GM21526 (cell line): ENCODE results near the gene KLC1.

ENCODE experiments used
- ATAC-seq: cut with Tn5 transposase; IDR thresholded peaks from one replicate; pipeline ENCODE4 v1.9.1; 2021; ENCODE audit warnings: moderate library complexity; ENCODE audit not compliant: unreplicated experiment, low FRiP score

The KLC1 gene

DNA sequence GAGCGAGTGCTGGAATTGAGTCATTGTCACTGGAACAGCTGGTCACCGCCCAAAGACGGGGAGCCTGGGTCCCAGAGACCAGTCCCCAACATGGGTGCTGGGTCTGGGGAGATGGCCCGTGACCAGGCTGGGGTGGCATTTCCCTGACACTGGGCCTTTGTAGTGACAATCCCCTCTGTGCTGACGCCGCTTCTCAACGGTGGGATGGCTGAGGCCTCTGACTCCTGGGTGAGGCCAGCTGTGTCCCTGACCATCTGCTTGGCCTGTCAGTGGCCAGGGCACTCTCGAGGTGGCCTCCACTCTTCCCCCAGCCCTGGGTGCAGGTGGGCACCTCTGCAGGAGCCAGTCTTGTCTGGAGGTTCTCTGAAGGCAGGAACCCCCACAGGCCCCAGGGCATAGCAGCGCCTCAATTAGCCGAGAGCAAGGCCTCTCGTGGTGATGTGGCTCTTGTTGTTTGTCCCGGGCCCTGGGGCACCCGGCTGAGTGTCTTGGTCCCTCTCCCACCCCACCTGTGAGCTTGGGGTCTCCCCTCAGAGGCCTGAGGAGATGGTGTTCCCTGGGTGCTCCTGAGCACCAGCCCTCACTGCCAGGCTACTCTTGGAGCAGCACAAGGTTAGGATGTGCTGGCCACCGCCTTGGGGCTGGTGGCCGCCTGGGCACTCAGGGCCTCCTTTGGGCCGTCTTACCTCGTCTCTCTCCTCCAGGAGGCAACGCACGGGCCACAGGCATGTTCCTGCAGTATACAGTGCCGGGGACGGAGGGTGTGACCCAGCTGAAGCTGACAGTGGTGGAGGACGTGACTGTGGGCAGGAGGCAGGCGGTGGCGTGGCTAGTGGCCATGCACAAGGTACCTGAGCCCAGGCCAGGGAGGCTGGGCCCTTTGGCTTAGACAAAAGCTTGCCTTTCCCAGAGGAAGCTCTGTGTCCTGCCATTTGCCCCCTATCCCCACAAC is 103.2 kb downstream of the KLC1 start:
- no peak for ATAC-seq

DNA sequence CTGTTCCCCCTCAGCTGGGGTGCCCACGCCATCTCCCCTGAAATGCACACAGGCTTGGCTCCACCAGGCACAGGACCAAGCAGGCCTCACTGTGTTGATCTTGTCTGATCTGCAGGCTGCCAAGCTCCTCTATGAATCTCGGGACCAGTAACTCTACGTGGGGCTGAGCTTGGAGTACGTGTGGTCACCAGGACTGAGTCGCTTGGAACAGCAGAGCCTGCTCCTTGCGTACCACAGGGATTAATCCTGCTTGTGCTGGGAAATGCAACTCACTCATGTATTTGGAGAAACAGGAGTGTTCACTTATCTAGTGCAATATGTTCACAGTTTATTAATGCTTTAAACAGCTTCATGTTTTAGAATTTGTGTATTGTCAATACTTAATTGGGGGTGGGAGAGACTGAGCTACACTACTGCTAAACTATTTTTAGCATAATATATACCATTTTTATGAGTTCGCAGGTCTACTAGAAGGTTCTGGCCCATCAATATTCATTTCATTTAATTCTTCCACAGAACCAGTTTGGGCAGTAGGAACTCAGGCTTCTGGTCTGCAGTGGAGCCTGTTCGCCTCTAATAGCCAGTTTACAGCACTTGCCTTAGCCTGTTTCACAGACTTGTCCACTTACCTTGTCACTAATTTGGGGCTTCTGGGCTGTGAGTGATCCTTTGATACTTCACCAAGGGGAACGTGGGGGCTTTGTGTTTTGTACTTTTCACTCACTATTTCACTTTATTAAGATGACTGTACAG is 104.0 kb downstream of the KLC1 start:
- no peak for ATAC-seq

DNA sequence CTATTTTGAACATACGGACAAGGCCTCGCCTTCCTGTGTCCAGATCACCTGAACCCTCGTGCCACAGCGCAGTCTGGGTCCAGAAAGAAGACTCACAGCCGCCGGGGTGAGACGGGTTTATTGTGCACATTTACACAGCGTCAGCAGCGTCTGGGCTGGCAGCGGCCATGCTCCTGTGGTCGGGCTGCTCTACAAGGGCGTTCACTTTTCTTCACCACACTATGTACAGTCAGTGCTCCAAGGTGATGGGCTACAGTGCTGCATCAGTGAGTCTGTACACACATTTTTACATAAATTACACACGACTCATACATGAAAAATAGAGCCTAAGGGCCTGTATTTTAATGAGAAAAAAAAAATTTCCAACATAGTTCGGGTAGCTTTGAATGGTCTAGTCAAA is 104.6 kb downstream of the KLC1 start:
- no peak for ATAC-seq

DNA sequence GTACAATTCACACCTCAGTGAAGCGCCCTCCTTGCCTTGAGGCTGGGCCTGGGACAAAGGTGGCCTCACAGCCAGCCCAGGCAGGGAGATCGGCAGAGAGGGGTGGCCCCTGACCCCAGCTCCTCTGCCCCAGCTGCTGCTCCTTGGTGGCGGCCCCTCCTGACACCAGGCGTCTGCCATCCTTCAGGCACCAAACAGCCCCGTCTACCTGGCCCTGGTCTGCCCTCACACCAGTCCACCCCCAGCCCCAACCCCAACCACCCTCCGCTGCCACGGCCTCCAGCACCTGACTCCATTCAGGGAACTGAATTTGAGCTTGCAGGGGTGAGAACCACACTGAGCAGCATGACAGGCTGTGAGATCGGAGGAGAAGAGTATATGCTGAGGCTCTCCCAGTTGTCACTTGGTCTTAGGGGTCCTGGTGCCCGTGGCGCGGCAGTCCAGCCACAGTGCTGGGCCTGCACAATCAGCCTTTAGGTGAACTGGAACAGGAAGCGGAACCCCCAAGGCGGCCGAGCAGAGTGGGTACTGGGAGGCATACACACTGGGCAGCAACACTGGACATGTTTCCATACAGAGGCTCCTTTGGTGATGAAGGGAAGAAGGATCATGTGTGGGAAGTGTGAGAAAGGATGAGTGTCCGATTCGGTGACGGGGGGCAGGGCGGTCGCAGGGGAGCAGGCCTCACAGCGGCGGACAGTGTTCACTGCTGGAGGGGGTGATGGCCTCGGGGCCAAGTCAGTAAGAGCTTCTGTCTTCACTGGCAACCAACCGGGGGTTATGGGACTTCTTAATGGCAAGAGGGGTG is 105.3 kb downstream of the KLC1 start:
- ATAC-seq, result no peak

DNA sequence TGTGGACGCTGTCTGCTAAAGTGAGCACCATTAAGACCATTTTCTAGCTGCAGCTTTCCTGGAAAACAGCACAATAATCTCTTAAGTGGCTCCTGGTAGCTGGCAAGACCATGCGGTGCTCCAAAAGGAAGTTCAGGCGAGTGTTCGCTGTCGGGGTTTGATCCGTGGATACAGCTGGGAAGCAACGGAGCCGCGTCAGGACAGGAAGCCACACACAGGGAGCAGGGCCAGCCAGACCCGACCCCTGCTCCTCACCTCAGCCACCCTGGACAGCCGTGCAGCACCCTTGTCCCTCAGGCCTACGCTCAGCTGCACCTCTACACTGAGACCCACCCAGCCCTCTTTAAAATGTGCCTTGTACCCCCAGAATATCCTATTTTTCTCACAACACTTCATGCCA is 106.0 kb downstream of the KLC1 start:
- no peak for ATAC-seq

DNA sequence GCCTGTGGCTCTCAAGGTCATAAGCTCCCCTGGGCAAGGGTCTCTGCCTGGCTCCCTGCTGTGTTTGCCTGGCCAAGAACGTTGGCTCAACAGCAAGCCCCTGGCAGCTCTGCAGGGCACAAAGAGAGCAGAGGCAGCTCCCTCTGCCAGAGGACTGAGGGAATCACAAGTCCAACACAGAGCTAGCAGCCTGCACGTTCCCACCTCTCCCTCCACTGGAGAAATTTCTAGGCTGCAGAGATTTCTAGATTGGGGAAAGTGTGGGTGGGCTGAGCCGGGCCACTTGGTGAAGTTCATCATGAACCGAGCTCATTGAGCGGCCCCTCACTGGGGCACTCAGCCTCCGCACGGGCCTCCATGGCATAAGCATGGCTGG is 106.4 kb downstream of the KLC1 start:
- ATAC-seq, result no peak

DNA sequence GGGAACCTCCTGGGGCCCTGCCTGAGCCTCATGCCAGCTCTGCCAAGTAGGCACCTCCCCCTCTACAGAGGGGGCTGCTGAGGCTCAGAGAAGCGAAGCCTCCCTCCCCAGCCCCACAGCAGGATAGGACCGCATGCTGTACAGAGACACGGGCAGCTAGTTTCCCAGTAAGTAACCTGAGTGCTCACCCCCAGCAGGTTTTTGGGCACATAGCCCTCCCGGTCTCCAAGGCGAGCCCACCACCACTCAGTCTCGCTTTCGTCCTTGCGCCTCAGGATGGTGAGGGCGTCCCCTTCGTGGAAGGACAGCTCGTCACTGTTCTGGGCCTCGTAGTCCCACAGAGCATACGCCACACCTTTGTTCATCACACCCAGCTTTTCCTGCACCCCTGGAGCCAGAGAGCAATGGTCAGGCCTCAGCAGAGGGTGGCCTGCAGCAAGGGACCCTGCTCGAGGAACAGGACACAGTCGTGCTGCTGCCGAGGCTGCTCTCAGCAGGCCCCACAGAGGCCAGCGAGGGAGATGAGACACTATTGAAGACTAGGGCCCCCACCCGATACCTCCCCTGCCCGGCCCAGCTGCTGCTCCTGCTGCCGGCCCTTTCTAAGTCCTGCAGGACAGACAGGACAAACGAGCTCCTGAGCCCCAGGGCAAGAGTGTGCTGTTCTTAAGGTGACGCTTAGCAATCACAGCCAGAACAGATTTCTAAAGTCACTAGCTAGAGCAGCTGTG is 107.0 kb downstream of the KLC1 start:
- no peak for ATAC-seq

DNA sequence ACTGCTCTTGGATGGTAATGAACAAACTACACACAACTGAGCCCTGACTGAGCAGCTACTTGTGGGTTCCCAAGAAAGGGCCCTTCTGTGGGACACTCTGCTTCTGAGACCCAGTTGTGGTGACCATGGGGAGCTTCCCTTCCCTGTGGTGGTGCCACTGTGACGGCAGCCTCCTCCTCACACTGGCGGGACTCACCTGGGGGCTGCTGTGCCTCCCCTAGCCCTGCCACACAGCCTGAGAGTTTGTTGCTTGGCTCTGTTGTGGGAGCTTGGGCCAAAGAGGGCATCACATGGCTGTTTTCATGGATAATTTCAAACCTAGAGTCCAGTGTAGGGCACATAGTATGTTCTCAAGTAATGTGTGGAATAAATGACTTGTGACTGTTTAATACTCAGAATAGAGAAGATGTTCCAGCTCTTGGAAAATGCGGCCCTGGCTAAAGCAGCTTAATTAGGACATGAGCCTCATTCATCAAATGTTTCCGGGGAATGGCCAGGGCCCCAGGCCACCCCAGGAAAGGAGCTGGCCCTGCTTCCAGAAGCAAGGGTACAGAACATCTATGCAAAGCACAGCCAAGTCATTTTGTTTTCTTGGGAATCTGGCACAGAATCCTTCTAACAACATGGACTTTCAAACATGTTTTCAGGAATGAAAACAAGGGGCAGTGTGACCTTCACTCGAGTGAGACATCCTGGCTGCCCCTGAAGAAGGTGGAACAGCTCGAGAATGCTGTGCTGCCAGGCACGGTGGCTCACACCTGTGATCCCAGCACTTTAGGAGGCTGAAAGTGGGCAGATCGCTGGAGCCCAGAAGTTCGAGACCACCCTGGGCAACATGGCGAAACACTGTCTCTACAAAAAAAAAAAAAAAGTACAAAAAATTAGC is 107.8 kb downstream of the KLC1 start:
- no peak for ATAC-seq

DNA sequence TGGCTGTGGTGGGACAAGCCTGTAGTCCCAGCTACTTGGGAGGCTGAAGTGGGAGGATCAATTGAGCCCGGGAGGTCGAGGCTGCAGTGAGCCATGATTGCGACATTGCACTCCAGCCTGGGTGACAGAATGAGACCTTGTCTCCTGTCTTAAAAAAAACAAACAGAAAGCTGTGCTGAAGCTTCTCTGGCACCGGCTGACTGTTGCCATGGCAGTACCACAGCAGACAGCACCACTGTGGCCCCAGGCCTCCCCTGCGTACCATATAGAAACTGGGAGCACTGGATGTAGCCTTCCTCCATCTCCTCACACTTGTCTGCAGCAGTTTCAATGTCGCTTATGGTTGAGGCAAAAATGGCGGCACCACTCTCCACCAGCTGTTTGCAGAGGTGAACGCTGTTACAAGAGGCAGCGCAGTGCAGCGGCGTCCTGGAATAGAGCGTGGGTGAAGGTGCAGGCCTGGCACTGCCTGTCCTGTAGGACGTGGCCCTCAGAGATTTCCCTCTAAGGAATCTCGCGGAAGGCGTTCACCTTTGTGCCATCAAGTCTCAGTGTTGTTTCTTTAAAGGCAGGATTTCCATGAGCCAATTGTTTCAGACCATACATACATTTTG is 108.5 kb downstream of the KLC1 start:
- ATAC-seq, result no peak

DNA sequence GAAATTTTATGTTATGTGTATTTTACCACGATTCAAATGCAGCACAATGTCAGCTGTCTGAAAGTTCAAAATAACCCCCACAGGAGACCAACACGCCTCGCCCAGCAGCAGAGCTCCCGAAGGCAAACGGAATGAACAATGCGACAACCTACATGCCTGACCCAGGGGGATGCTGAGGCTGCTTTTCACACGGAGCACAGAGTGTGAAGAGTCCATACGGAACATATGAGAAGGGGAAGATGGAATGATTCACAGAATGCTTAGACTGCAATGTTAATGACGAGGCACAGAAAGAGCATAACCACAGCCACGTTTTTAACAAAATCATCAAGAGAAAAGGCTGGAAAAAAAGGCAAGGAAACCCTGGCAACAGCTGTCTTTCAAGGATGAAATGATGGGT is 109.2 kb downstream of the KLC1 start:
- ATAC-seq, result no peak

DNA sequence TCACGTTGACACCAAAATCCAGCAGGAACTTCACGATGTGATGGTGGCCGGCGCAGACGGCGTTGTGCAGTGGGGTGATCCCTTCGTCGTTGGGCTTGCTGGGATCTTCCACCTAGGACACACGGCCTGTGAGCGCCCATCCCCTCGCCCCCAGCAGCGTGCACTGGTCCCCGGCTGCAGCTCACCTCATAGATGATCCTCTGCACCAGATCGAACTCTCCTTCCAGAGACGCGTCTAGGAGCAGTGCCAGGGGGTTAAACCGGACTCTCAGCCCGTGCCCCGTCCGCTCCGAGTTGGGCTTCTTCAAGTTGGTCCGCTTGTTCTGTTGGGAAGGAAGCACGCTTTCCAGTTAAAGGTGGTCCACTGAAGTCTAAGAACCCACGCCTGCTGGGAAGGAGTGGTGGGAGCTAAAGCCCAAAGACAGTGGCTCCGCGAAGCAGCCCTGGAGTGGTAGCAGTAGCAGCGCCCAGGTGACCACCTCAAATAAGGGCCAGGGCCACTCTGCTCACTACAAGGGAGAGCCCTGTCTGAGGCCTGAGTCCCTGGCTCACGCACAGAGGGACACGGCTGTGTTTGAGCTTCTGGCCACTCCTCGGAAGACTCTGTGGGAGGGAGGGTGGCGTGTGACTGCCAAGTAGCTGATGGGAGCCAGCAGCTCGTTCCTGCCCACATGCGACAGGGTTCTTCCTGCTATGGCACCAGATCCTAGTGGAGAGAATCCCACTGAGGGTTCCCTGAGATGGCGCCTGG is 109.9 kb downstream of the KLC1 start:
- no peak for ATAC-seq

DNA sequence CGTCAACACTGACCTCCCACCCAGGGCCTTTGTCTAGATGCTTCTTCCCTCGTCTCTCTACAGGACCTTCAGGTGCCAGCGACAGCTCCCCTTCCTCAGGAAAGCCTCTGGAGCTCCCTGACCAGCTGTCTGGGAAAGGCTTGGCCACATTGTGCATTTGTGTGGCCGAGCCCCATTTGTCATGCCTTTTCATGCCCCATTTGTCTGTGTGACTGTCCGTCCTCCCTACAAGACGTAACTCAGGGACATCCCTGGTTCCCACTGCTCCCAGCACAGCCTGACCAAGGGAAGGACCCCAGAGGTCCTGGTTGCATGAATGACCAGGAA is 110.4 kb downstream of the KLC1 start:
- no peak for ATAC-seq

DNA sequence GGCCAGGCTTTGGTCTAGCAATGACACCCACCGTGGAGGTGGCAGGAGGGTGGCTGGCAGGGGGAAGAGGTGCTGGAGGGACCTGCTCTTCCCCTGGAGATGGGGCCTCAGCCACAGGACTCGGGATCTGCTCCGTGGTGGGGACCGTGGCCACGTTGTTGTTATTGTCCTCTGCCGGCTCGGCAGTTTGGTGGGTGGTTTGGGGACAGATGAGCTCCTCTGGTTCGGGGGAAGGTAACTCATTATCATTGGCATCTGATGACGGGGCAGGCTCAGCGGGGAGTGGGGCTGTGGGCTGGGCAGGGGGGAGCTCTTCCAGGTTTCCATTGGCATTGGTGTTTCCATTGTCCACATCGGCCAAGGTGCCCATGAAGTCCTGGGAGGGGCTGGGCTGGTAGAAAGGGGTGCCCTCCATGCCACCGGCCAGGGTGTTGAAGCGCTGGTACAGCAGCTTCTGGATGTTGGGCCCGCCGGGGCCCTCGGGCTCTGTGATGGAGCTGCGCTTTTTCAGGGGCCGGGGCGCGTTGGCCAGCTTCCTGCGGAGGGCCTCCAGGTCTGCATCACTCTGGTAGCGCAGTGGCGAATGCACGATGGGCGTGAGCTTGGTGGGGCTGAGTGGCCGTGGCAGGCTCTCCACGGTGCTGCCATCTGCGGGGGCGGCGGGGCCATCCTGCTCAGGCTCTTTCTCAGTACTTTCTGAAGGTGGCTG is 110.9 kb downstream of the KLC1 start:
- ATAC-seq, result no peak

DNA sequence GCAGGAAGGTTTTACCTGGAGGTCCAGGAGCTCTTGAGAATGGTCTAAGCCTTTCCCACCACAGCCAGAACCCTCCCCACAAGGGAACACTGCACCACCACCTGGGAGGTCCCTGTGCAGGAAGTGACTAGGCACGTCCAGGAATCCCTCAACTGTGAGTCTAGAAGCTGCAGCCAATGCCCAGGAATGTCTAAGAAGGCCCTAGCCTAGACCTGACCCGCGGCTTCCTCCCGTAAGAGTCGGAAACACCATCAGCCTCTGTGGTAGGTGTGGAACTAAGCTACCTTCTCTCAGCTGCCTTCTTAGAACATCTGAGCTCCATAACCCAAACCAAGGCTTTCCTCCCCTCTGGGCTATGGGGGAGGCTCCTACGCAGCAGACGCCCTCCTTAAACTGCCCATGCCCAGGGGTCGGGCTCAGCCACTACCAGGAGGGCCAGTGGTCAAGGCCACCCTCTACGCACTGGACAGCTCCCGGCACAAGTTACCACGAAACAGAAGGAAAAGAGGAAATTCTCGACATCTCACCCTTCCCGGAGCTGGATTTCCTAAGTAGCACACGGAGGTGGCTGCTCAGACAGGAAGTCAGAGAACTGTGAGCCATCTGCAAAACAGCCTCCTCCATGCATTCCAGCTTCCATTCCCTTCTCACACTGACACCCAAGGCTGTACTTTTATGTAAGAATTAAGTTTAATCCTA is 112.1 kb downstream of the KLC1 start:
- no peak for ATAC-seq

DNA sequence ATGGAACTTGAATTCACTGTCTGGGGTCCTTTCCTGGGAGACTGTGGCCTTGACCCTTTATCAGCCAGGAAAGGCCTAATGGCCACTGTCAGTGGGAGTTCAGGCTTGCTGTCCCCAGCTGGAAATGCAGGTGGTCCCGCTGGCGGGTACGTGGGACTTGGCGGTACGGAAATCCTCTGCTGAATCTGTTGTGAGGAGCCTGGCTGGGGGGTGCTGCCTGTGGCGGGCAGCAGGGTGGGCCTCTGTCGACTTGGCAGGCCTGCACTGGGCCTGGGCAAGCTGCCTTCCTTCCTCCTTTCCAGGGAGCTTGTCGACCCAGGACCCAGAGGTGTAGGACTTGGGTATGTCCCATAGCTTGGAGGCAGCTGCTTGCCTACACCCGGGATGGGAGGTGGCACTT is 112.9 kb downstream of the KLC1 start:
- no peak for ATAC-seq

DNA sequence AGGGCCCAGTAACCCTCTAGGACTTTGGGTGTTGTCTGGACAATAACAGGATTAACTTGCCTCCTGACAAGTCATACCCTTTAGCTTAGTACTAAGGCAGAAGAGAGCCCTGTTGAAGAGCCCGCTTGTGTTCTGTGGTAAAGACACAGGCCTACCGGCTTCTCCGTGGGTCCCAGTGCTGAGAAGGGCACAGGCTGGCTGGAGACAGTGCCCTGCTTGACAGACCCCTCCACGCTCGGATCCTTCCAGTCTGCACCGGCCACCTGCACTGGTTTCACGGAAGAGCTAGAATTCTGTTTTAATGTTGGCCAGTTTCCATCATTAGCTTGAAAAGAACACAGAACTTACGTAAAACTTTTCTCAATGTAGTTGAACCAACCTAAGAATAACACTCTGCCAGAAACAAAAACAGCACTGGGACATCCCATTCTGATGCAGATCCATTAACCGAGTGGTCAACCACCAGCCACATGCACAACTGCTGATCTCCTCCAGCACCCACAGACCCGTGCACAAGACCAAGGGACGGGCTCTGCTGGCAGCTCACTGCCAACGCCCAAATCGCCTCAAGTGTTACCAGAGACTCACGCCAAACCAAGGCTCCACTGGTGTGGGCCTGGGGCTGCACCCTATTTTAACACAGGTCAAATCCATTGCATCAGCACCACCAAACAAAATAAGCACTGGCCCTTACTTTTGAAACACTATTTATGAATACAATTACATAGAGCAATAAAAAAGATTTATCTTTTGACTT is 113.7 kb downstream of the KLC1 start:
- no peak for ATAC-seq

DNA sequence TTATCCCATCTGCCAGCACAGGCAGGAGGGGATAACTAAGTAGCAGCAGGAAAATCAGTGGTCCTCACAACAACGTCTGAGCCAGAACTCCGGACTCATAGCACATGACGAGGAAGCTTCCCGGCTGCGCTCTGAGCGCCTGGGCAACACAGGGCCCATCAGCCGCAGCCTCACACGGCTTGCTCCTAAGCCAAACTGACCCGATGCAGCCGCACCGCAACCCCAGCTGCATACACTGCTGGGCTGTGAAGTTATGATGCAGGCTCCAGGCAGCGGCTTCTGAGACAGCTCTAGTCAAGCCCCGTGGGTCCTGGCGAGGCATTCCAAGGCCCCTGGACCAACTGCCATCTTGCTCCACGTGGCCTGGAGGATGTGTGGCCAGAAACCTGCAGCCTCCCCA is 114.7 kb downstream of the KLC1 start:
- ATAC-seq, result no peak
